HCT116 (cell line): ENCODE data around the gene ENOX1. TPM values are rescaled to one million over a fixed set of nuclear protein-coding genes. Genes with fewer than 3 reads are reported as not detected.

Experiments
- ATAC-seq: fragments of 200-7000 bp; cut with Tn5 transposase; 2 replicates; pipeline ENCODE4 v1.9.1; 2020; ENCODE audit warnings: mild to moderate bottlenecking, moderate library complexity
- BruUV-seq: library from RNA; stranded (reverse); fragments of 400-500 nt; replicated peaks from 2 replicates; lab custom pipeline; 2021; lab: Mats Ljungman, UMichigan
- CTCF ChIA-PET: fragments of 300-600 bp; sonication (Branson Sonifier 250); formaldehyde crosslinking; loops from one replicate; lab custom pipeline; 2021; ENCODE audit warnings: antibody characterized with exemption; lab: Charles Lee
- POLR2A ChIA-PET: fragments of 300-600, 350-600 bp; sonication (Branson Sonifier 250); formaldehyde crosslinking; loops from one replicate; lab custom pipeline; 2021; ENCODE audit warnings: antibody characterized with exemption; lab: Charles Lee
- RAD21 ChIA-PET, 2 experiments: fragments of 300-600 bp; sonication (Branson Sonifier 250); formaldehyde crosslinking; loops; one replicate each; lab custom pipeline; 2023; ENCODE audit warnings: low total read pairs in 2 of 2; ENCODE audit not compliant: uncharacterized antibody in 2 of 2, unreplicated experiment in 2 of 2, low non-redundant PET in 1 of 2; lab: Charles Lee
- DNase-seq: peaks from one replicate; pipeline ENCODE4 v3.0.0-alpha.2; 2010; ENCODE audit warnings: low read depth, low spot score
- H2AFZ ChIP-seq: fragments of 200-600 bp; shearing (Covaris generic), sonication (generic); 2 replicates; pipeline ENCODE4 v1.6.1; 2017; ENCODE audit warnings: low read depth, mixed run types, mixed read lengths, antibody characterized with exemption, low read length; ENCODE audit not compliant: poor library complexity, severe bottlenecking
- H3K27ac ChIP-seq: 2 replicates; pipeline ENCODE4 v1.5.1; 2012; ENCODE audit warnings: low read depth, low read length
- H3K27me3 ChIP-seq: fragments of 200-600 bp; sonication (generic); 2 replicates; pipeline ENCODE4 v1.6.1; 2016; ENCODE audit warnings: mixed run types, low read length, mixed read lengths; ENCODE audit not compliant: insufficient read depth
- H3K36me3 ChIP-seq, 2 experiments: fragments of 200-500 bp in 1 of 2; fragments of 200-600 bp in 1 of 2; sonication (Bioruptor generic) in 1 of 2; sonication (generic) in 1 of 2; 2 replicates each; pipeline versions ENCODE4 v1.5.1 to v1.6.1; 2014 to 2016; ENCODE audit warnings: low read length in 2 of 2, inconsistent platforms in 1 of 2, mixed read lengths in 1 of 2, mixed run types in 1 of 2; ENCODE audit not compliant: insufficient read depth in 2 of 2, control insufficient read depth in 1 of 2
- H3K4me1 ChIP-seq, 2 experiments: fragments of 200-600 bp in 1 of 2; sonication (generic) in 1 of 2; 2 replicates each; pipeline versions ENCODE4 v1.5.1 to v1.6.1; 2012 to 2017; ENCODE audit warnings: low read length in 2 of 2, inconsistent platforms in 1 of 2, mild to moderate bottlenecking in 1 of 2, mixed read lengths in 1 of 2, mixed run types in 1 of 2, moderate library complexity in 1 of 2; ENCODE audit not compliant: insufficient read depth in 2 of 2, control insufficient read depth in 1 of 2
- H3K4me2 ChIP-seq: fragments of 200-600 bp; sonication (generic); 2 replicates; pipeline ENCODE4 v1.6.1; 2017; ENCODE audit warnings: mixed run types, low read length, mixed read lengths
- H3K4me3 ChIP-seq, 2 experiments: fragments of 200-600 bp in 1 of 2; sonication (generic) in 1 of 2; replicated peaks in 1 of 2; 2 replicates each; pipeline ENCODE4 v1.5.1; 2011 to 2016; ENCODE audit warnings: low read length in 2 of 2, control low read depth in 1 of 2, low read depth in 1 of 2, mild to moderate bottlenecking in 1 of 2, mixed read lengths in 1 of 2, mixed run types in 1 of 2
- H3K79me2 ChIP-seq: fragments of 200-600 bp; sonication (generic); 2 replicates; pipeline ENCODE4 v1.6.1; 2017; ENCODE audit warnings: mild to moderate bottlenecking, mixed run types, low read length, moderate library complexity, mixed read lengths; ENCODE audit not compliant: insufficient read depth
- H3K9ac ChIP-seq: fragments of 200-600 bp; sonication (generic); 2 replicates; pipeline ENCODE4 v1.6.1; 2016; ENCODE audit warnings: low read length, mixed read lengths
- H3K9me2 ChIP-seq: fragments of 200-600 bp; sonication (generic), shearing (Covaris generic); 2 replicates; pipeline ENCODE4 v1.6.1; 2017; ENCODE audit warnings: mixed run types, mild to moderate bottlenecking, moderate library complexity; ENCODE audit not compliant: insufficient read depth
- H3K9me3 ChIP-seq, 2 experiments: fragments of 200-500 bp in 1 of 2; fragments of 200-600 bp in 1 of 2; sonication (Bioruptor generic) in 1 of 2; sonication (generic) in 1 of 2; 2 replicates each; pipeline ENCODE4 v1.6.1; 2014 to 2017; ENCODE audit warnings: low read length in 2 of 2, mixed read lengths in 2 of 2, inconsistent platforms in 1 of 2, low read depth in 1 of 2, mild to moderate bottlenecking in 1 of 2, mixed run types in 1 of 2, moderate library complexity in 1 of 2; ENCODE audit not compliant: control insufficient read depth in 1 of 2, insufficient read depth in 1 of 2
- H4K20me1 ChIP-seq: fragments of 200-600 bp; sonication (generic), shearing (Covaris generic); 2 replicates; pipeline ENCODE4 v1.6.1; 2017; ENCODE audit warnings: mixed run types, mild to moderate bottlenecking, moderate library complexity; ENCODE audit not compliant: insufficient read depth
- ATF3 ChIP-seq: IDR thresholded peaks from 2 replicates; pipeline ENCODE4 v1.6.1; 2012
- ELF1 ChIP-seq: IDR thresholded peaks from 2 replicates; pipeline ENCODE4 v1.6.1; 2012; ENCODE audit warnings: low read depth, borderline replicate concordance
- FOSL1 ChIP-seq: IDR thresholded peaks from 2 replicates; pipeline ENCODE4 v1.6.1; 2012; ENCODE audit warnings: low read depth
- POLR2AphosphoS5 ChIP-seq: IDR thresholded peaks from 2 replicates; pipeline ENCODE4 v1.6.1; 2011; ENCODE audit warnings: mild to moderate bottlenecking, low read depth, low read length, moderate library complexity
- RAD21 ChIP-seq: IDR thresholded peaks from 2 replicates; pipeline ENCODE4 v1.6.1; 2012; ENCODE audit warnings: low read depth, mild to moderate bottlenecking
- REST ChIP-seq: IDR thresholded peaks from 2 replicates; pipeline ENCODE4 v1.6.1; 2012; ENCODE audit warnings: low read depth
- SIN3A ChIP-seq: IDR thresholded peaks from 2 replicates; pipeline ENCODE4 v1.6.1; 2012; ENCODE audit warnings: low read depth
- SP1 ChIP-seq: IDR thresholded peaks from 2 replicates; pipeline ENCODE4 v1.6.1; 2012; ENCODE audit warnings: low read depth
- YY1 ChIP-seq: IDR thresholded peaks from 2 replicates; pipeline ENCODE4 v1.6.1; 2011; ENCODE audit warnings: low read length, low read depth, moderate library complexity, mild to moderate bottlenecking; ENCODE audit not compliant: insufficient replicate concordance; ENCODE audit errors: extremely low read depth
- ZBTB33 ChIP-seq: IDR thresholded peaks from 2 replicates; pipeline ENCODE4 v1.6.1; 2011; ENCODE audit warnings: mild to moderate bottlenecking, low read length, moderate library complexity; ENCODE audit not compliant: insufficient replicate concordance; ENCODE audit errors: extremely low read depth
- ZFX ChIP-seq: fragments of 450-650 bp; IDR thresholded peaks from 2 replicates; pipeline ENCODE4 v1.6.1; 2017
- ZNF274 ChIP-seq: fragments of 200-500 bp; sonication (Bioruptor generic); IDR thresholded peaks from 2 replicates; pipeline ENCODE4 v1.6.1; 2014; ENCODE audit warnings: mild to moderate bottlenecking, low read depth, low read length, inconsistent platforms
- intact Hi-C: fragments of 100-400 bp; cut with micrococcal nuclease; formaldehyde crosslinking; loops from 2 replicates; pipeline ENCODE4 v1.10.0; 2022
- total RNA-seq: library from RNA; stranded (reverse); gene quantifications from one replicate; pipeline ENCODE4 v1.2.1, GENCODE V29; 2021; ENCODE audit not compliant: unreplicated experiment

The ENOX1 gene
- total RNA-seq, 1 experiment from 2014 or later = 4.5 TPM

GRCh38 chr13:43546816-43547215 lies 240.0 kb downstream of the ENOX1 start (continued):
- TF ChIP-seq REST = no peak
- no peak for TF ChIP-seq ZFX
- no peak for TF ChIP-seq ZBTB33
- TF ChIP-seq, all 23 proteins: peak for 0

GRCh38 chr13:43546251-43546650 lies 240.5 kb downstream of the ENOX1 start:
- H3K4me1 ChIP-seq = peaks cover 2 to 4% of the 10 kb centered on the region in 2 experiments; a peak in 1 of 4 replicates
- BruUV-seq = no TSS peak
- no peak for TF ChIP-seq ZBTB33
- TF ChIP-seq ZNF274 = no peak
- TF ChIP-seq ATF3 = no peak
- no peak for TF ChIP-seq REST
- no peak for TF ChIP-seq POLR2AphosphoS5
- TF ChIP-seq SP1 = no peak
- no peak for TF ChIP-seq ELF1
- TF ChIP-seq RAD21 = no peak
- no peak for TF ChIP-seq FOSL1
- TF ChIP-seq YY1 = no peak
- no peak for TF ChIP-seq SIN3A

More at GRCh38 chr13:43546251-43546650, 240.5 kb downstream of the ENOX1 start:
- Histone ChIP-seq H4K20me1 (no peaks in the 10 kb centered on the region), H3K79me2 (no peaks in the 10 kb centered on the region), H3K4me2 (no peak overlapping the region), H3K36me3 (no peaks in the 10 kb centered on the region), H3K27ac (no peak overlapping the region), H3K9me2 (no peaks in the 10 kb centered on the region), H3K4me3 (no peak overlapping the region), H3K9me3 (no peaks in the 10 kb centered on the region), H3K27me3 (no peaks in the 10 kb centered on the region), H3K9ac (no peak overlapping the region), H2AFZ (no peak overlapping the region)
- POLR2A ChIA-PET = no interaction called here
- CTCF ChIA-PET = no interaction called here
- intact Hi-C loops = no loop called here
- RAD21 ChIA-PET = no interaction called here
- DNase-seq (no peak), ATAC-seq (no peak)
